Measurements from ENCODE around the gene RALGAPA1.
"Not testable (repeated sequence)": the region's sequence is repeated elsewhere in the genome, so short reads cannot be mapped to it uniquely, and the experiment has no call there.

The RALGAPA1 gene

GRCh38 chr14:35821564-35822411 is 12.7 kb upstream of the RALGAPA1 start:
- ATAC-seq: no peak

- ATAC-seq: no peak
These were observed 10.8 kb upstream of the RALGAPA1 start for GRCh38 chr14:35819591-35820540.

- peak in 1 of 2 donors; percentile 38 for ATAC-seq
These were observed 9.4 kb upstream of the RALGAPA1 start for GRCh38 chr14:35818346-35819115.

GRCh38 chr14:35814371-35815005 is 5.4 kb upstream of the RALGAPA1 start:
- peak; percentile 72 to 85 for ATAC-seq

GRCh38 chr14:35810963-35811362 is 1.9 kb upstream of the RALGAPA1 start:
- no peak for ATAC-seq

- no peak for ATAC-seq
These were observed 502 bp upstream of the RALGAPA1 start for GRCh38 chr14:35809597-35809996.

- no peak for ATAC-seq
These were observed 938 bp downstream of the RALGAPA1 start for GRCh38 chr14:35808076-35808637.

- ATAC-seq: no peak
These were observed 1.7 kb downstream of the RALGAPA1 start for GRCh38 chr14:35807131-35807961.

- ATAC-seq: no peak
These were observed 2.8 kb downstream of the RALGAPA1 start for GRCh38 chr14:35806006-35806907.

GRCh38 chr14:35797796-35798195 is 11.3 kb downstream of the RALGAPA1 start:
- ATAC-seq: no peak

GRCh38 chr14:35789651-35790050 is 19.4 kb downstream of the RALGAPA1 start:
- peak in 1 of 2 donors; percentile 58 for ATAC-seq

GRCh38 chr14:35786856-35787255 is 22.2 kb downstream of the RALGAPA1 start:
- ATAC-seq: peak; percentile 82 to 88

GRCh38 chr14:35783699-35784098 is 25.4 kb downstream of the RALGAPA1 start:
- no peak for ATAC-seq

- no peak for ATAC-seq
These were observed 29.7 kb downstream of the RALGAPA1 start for GRCh38 chr14:35779368-35779767.

- not testable (repeated sequence) for ATAC-seq
These were observed 31.5 kb downstream of the RALGAPA1 start for GRCh38 chr14:35777550-35777949.

GRCh38 chr14:35776823-35777222 is 32.3 kb downstream of the RALGAPA1 start:
- no peak for ATAC-seq

GRCh38 chr14:35776085-35776484 is 33.0 kb downstream of the RALGAPA1 start:
- ATAC-seq: not testable (repeated sequence)

- ATAC-seq: peak; percentile 61 to 87
These were observed 42.4 kb downstream of the RALGAPA1 start for GRCh38 chr14:35766700-35767082.

- no peak for ATAC-seq
These were observed 42.9 kb downstream of the RALGAPA1 start for GRCh38 chr14:35766036-35766699.
